GM21576 (cell line): ENCODE data around the gene PSENEN.

Source experiments
- ATAC-seq: cut with Tn5 transposase; IDR thresholded peaks from one replicate; pipeline ENCODE4 v1.9.1; 2021; ENCODE audit warnings: mild to moderate bottlenecking, moderate library complexity; ENCODE audit not compliant: unreplicated experiment

Gene PSENEN

DNA sequence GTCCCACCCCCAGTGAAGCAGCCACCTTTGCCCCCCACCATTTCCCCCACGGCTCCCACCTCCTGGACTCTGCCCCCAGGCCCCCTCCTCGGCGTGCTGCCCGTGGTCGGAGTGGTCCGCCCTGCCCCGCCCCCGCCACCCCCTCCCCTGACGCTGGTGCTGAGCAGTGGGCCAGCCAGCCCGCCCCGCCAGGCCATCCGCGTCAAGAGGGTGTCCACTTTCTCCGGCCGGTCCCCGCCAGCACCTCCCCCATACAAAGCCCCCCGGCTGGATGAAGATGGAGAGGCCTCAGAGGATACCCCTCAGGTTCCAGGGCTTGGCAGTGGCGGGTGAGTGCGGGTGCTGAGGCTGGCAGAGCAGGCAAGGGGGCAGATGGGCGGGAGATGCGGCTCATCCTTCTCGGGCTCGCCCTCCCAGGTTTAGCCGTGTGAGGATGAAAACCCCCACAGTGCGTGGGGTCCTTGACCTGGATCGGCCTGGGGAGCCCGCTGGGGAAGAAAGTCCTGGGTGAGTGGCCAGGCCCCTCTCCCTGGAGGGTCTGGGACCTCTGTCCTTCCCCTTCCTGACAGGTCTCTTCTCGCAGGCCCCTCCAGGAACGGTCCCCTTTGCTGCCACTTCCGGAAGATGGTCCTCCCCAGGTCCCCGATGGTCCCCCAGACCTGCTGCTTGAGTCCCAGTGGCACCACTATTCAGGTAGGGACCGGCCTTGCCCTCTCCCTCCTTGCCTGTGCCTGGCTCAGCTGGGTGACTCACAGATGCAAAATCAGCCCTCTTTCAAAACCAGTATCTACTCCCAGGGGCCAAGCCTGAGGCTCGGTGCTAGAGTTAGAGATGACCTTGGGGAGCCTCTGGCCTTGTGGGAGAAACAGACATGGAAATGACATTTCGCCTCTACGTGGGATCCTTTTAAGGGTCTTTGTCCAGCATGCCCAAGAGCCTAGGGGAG is 12.0 kb upstream of the PSENEN start:
- no peak for ATAC-seq

DNA sequence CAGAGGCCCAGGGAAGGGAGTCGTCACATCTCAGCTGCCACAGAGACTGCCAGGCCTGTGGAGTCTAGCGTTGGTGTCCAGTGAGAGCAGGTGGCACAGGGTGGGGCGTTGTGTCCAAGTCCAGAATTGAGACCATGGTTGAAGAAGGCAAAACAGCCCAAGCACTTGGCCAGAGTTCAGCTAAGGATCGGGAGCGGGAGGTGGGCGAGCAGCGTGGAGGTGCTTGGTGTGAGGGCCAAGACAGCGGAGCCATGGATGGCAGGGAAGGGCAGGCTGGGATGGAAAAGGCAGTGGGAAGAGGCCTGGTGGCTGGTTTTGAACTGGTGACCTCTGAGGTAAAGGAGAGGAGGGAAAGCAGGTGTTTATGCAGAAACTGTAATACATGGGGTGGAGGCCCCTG is 11.2 kb upstream of the PSENEN start:
- no peak for ATAC-seq

DNA sequence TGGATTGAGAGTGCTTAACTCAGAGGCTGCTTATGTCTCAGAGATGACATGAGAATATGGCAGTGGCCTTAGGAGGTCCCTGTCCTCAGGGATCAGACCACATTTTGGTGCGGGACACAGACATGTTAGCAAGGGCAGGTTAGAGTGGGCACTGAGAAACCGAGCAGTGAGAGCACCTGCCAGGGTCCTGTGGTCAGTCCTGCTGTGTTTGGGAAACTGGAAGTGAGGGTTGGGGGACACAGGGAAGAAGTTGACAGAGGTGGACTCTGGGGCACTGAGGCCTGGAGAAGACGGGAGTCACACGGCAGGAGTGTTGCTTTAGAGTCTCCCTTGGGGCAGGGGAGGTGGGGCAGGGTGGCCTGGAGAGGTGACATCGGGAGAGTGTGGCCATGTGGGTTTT is 10.6 kb upstream of the PSENEN start:
- no peak for ATAC-seq

DNA sequence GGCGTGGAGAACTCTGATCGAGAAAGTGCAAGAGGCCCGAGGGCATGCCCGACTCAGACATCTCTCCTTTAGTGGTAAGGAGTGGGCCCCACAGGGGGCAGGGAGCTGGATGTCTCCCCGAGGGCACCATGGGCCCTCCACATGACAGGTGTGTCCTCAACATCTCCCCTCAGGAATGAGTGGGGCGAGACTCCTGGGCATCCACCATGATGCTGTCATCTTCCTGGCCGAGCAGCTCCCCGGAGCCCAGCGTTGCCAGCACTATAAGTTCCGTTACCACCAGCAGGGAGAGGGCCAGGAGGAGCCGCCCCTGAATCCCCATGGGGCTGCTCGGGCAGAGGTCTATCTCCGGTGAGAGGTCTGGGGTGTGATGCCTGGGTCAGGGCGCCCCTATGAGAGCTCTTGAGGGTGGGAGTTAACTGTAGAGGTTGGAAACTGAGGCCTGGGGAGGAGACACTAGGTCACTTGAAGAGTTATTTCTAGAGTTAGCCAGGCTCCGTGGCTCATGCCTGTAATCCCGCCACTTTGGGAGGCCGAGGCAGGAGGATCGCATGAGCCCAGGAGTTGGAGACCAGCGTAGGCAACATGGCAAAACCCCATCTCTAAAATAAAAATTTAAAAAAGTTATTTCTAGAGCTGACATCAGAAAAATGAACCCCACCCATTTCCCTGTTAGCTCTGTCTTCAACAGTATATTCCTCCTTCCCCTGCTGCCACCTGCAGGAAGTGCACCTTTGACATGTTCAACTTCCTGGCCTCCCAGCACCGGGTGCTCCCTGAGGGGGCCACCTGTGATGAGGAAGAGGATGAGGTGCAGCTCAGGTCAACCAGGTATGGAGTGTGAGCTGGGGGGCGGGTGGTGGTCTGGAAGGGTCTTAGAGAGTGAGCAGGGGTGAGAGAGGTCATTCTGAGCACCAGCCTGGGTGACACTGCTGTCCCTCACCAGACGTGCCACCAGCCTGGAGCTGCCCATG is 8.3 kb upstream of the PSENEN start:
- no peak for ATAC-seq

DNA sequence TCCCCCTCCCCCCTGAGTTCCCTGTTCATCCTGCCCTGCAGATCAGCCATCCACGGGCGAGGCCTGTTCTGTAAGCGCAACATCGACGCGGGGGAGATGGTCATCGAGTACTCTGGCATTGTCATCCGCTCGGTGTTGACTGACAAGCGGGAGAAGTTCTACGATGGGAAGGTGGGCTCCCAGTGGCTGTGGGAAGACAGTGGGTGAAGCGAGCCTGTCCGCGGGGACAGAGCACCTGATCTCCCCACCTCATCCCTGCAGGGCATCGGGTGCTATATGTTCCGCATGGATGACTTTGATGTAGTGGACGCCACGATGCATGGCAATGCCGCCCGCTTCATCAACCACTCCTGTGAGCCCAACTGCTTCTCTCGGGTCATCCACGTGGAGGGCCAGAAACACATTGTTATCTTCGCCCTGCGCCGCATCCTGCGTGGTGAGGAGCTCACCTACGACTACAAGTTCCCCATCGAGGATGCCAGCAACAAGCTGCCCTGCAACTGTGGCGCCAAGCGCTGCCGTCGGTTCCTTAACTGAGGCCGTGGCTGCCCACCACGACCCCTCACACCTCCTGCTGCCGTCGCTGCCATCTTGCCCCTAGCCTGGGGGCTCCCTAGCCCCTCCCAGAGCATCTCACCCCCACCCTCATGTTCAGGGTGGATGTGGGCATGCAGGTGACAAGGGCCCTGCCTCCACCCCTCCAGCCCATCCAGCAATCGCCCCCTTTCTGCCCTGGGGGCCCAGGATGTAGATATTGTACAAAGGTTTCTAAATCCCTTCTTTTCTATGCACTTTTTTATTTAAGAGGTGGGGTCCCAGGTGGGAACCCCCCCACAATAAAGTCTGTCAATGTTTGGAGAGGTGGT is 7.2 kb upstream of the PSENEN start:
- ATAC-seq: no peak

DNA sequence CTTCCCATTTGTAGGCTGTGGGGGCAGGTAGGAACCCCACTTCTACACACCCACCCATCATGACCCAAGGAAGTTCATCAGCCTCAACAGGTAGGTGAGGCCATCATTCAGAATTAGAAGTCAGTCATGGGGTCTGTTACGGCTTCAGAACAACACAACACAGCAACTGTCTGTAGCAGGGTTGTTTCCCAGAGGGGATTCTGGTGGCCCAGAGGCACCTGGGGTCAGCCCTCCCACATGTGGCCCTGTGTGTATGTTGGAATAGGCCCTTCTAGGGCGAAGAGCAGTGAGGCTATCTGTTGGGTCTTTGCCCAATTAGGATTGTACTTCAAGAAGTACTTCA is 6.6 kb upstream of the PSENEN start:
- ATAC-seq: no peak

DNA sequence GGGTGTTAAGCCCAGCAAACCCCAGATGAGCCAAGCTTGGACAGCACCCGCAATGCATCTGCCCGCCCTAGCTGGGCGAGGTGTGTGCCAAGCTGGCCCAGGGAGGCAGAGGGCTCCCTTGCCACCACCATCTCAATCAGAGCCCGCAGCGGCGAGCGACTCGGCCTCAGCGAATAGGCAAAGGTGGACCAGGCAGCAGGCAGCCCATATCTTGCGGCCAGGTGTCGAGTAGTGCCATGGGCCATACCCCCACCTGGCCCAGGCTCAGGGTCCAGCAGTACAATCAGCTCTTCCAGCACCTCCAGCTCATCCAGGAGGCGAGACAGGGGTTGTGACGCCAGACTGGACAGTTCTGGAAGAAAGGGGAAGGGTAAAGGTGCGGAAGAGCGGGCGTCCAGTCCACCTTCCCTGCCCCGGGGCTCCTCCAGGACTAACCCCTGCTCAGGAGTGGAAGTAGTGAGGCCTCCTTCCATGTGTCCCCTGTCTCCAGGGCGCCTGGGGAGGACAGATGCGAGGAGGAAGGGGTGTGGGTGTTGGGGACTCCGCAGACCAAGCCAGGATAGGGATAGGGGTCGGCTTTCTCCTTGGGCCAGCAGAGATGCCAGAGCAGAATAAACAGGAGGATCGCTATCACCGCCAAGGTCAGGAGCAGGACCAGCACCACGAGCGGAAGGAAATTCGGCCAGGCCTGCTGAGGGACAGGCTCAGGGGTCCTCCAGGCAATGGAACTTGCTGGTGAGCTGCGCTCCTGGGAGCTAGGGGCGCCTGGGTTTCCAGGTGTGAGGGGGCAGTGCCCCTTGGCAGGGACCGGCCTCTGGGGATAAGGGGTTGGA is 6.0 kb upstream of the PSENEN start:
- ATAC-seq: no peak

DNA sequence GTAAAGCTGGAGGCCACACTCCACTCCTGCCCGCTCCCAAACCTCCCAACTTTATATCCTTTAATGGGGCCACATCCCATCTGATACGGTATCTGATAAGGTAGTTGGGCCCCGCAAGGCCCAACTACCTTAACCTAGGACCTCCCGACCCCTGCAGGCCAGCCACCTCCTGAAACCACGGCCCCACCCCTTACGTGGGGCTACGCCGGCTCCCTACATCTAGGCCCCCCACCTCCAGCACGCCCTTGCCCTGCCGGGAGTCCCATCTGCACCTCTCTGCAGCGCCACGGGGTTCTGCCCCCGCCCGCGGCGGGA is 5.4 kb upstream of the PSENEN start:
- ATAC-seq: peak; percentile 11

DNA sequence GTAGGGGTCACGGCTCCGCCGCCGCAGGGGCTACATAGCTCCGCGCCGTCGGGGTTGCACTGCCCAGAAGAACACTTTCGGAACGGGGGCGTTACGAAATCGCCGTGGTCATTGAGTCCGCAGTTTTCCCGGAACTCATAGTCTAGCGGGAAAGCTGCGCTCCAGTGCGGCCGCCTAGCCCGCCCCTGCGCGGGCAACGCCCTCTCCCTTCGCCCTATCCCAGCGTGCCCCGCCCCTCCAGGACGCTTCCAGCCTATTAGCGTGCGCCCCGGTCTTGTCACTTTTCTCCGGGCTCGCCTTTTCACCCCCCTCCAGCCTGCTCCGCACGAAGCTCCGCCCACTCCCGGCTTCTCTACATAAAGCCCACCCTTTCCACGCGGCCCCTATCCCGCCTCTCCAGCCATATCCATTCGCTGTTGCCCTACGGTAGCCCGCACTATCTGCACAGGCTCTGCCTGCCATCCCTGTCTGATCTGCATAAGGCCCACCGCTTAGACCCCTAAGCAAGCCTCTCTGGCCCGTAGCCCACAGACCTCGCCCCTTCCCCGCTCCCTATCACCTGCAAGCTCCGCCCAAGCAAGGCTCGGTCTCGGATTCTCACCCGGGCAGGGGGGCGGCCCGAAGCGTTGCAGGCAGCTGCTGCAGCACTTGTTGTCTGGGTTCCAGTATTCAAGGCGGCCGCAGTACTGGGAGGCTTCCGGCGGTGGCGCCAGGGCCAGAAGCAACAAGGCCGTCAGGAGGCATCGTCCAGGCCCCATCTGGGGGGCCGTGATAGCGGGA is 4.8 kb upstream of the PSENEN start:
- peak; percentile 46 for ATAC-seq

DNA sequence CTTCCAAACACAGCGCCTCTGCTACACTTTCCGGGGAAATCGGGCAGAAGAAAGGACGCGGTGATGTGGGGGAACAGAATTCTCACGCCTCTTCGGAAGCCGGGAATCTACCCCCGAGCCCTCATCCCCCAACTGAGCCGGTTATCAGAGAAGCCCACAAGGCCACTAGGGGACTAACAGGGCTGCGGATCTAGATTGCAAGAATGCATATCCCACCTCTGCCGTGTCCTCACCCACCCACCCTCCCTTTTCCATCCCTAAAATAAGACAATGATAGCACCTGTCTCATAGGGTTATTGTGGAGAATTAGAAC is 4.3 kb upstream of the PSENEN start:
- no peak for ATAC-seq

DNA sequence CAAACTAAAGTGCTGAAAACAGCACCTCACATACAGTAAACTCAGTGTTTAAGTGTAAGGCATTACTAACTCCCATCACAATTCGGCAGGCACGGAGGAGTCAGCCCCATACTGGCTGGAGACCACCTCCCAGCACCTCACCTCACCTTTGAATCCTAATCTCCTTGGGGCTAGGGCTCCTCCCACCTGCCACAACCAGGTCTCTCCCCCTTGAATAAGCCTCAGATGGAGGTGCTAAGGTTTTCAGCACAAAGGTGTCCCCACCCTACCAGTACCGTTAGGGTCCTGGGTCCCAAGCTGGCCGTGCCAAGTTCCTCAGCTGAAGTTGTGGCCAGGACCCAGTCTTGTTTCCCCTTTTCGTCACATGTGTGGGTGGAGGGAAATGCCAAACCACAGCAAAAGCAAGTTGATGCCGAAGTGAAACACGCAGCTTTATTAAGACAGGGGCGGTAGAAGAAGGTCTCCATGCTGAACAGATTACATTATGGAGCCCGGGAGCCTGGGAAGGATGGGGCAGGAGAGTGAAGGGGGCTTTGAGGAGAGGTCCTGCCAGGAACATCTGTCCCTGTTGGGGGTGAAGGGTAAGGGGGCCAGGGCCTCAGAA is 3.2 kb upstream of the PSENEN start, which contains the start of gene IGFLR1:
TSS of gene IGFLR1 (minus strand) at position 332 of the 604 bp plus-strand sequence. CDS start 1,272 bp downstream, outside the sequence.
- ATAC-seq: no peak

DNA sequence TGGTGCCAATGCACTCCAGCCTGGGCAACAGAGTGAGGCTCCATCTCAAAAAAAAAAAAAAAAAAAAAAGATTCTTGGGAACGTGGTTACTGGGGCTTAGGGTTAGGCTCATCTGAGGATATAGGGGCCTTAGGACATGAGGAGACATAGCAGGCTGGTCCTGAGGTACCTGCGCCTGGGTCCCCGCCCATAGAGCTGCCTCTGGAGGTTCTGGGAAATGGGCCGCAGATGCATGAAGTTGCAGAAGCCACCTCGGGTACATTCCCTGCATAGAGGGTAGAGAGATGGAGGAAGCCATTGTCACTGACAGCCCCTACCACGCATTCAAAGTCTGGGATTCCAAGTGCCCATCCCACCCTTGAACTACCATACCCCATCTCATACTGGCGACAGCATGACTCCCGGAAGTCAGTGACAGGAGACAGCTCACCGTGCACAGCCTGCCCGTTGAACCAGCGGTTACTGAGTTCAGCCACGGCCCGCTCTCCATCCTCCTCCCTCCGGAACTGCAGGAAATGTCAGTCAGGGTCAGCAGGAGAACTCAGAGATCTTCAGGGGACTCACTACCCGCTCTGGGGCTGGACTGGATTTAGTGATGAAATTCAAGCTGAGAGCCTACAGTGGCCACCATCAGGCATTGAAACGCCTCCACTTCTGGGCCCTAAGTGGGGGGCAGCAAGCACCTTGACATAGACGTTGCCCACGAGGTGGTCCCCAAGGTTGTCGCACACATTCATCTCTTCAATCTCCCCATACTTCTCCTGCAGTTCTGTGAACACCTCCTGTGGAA is 1.6 kb upstream of the PSENEN start:
- ATAC-seq: no peak

DNA sequence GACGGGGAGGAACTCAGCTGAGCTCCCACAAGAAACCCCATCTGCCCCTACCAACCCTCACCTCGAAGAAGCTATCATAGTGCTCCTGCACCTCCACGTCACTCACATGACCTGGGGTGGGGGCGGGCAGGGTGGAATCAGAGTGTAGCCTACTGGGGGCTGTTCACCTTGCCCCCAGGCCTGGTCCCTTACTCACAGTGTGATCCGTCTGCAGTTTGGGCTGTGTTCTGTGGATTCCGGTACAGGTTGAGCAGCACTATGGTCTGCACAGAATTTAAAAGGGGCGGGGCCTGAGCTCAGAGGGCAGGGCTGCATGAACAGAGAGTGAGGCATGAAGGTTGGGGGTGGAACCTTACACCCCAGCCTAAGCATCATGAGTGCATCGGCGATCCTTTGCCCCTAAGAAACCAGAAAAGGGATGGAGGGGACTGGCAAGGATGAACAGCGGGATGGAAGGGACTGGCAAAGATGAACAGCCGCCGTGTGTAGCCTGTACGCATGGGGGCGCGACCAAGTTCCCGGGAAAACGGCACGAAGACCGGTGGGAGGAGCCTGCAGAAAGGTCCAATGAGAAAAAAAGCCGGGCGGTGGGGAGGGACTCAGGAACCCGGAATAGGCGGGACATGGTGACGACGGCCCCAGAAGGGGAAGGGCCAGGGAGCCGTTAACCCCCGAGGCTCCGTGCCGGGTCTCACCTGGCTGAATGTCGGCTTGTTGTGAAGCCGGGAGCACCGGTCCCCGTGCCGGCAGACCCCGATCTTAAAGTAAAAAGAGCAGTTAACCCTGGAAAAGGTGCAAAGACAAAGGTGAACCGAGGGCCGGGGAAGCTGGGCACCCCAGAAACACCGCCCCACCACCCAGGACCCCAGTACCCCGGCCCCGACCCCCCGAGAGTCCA is 772 bp upstream of the PSENEN start:
- peak; percentile 33 for ATAC-seq

DNA sequence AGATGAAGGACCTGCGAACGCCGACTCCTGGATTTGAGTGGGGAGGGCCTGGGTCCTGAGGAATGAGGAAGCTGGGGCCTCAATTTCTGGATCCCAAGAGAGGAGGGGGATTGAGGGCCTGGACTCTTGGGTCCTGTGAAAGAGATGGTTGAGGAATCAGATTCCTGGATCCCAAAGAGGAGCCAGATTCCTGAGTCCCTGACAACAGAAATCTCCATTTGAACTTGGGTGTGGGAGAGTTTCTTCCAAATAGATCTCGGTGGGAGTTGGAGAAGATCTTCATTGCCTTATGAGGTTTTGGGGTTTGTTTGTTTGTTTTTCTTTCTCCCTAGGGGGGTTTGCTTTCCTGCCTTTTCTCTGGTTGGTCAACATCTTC is 624 bp downstream of the PSENEN start:
- ATAC-seq: no peak

DNA sequence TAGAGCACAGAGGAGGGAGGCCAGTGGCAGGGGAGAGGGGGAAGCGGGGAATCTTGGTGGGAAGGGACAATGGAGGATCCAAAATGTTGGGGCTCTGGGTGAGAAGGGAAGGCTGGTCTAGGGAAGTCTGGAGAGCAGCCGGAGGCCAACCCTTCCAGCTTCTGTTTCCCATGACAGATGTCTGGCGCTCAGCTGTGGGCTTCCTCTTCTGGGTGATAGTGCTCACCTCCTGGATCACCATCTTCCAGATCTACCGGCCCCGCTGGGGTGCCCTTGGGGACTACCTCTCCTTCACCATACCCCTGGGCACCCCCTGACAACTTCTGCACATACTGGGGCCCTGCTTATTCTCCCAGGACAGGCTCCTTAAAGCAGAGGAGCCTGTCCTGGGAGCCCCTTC is 1.1 kb downstream of the PSENEN start:
- no peak for ATAC-seq

DNA sequence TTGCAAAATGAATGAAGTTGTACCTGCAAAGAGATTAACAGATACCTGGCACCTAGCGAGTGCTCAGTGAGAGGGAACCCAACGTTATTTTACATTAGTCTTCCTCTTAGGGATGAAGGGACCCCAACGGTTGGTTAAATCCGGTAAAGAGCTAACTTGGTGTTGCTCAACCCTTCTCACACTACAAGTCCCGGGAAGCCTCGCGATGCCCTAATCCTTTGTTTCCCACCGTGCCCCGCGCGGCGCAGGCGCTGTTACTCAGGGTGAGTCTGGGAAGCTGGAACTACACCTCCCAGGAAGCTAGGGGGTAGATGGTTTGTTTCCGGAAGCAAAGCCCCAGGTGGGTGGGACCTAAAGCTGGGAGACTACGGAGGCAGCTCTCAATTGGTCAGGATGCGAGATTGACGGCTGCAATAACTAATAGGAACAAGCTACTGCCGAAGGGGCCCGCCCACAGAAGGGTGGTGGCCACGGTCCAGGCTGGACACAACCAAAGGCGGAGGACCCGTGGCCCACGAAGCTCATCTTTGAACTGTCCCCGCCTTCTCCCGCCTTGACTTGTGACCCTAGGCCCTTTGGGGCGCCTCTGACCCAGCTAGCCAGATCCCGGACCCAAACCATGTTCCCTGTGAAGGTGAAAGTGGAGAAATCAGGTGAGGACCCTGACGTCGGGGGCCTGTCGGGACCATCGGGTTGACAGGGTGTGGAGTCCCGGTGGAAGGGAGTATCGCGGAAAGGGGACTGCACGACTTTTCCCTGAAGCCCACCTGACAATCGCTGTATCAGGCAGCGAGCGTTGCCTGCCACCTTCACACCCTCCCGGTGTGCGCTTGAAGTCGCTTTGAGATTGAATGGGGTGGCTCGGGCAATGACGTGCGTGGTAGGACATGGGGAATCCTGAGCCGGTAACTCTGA is 2.9 kb downstream of the PSENEN start, which contains the start of gene LIN37:
TSS of gene LIN37 (plus strand) at position 471 of the 915 bp plus-strand sequence. CDS start at position 620, 149 bp downstream.
- ATAC-seq: peak; percentile 65
